HG03558 (cell line): ENCODE results near the gene RGL1.

Experiments
- ATAC-seq: cut with Tn5 transposase; IDR thresholded peaks from one replicate; pipeline ENCODE4 v1.9.1; 2021; ENCODE audit warnings: moderate number of reproducible peaks; ENCODE audit not compliant: unreplicated experiment; ENCODE audit errors: extremely low read depth

RGL1 gene

GRCh38 chr1:183910845-183911244 lies 105.9 kb downstream of the RGL1 start:
- ATAC-seq: no peak

- ATAC-seq: no peak
Measured at GRCh38 chr1:183911285-183911684, 106.4 kb downstream of the RGL1 start.

- no peak for ATAC-seq
Measured at GRCh38 chr1:183912265-183912886, 107.5 kb downstream of the RGL1 start.

GRCh38 chr1:183913567-183913993 lies 108.7 kb downstream of the RGL1 start:
- no peak for ATAC-seq

- no peak for ATAC-seq
Measured at GRCh38 chr1:183914276-183914675, 109.4 kb downstream of the RGL1 start.

GRCh38 chr1:183914891-183915290 lies 110.0 kb downstream of the RGL1 start:
- no peak for ATAC-seq

GRCh38 chr1:183915625-183916510 lies 110.9 kb downstream of the RGL1 start:
- no peak for ATAC-seq

GRCh38 chr1:183916574-183916973 lies 111.7 kb downstream of the RGL1 start:
- no peak for ATAC-seq

- no peak for ATAC-seq
Measured at GRCh38 chr1:183918589-183918988, 113.7 kb downstream of the RGL1 start.

GRCh38 chr1:183920651-183921050 lies 115.7 kb downstream of the RGL1 start:
- no peak for ATAC-seq

GRCh38 chr1:183922197-183922596 lies 117.3 kb downstream of the RGL1 start:
- no peak for ATAC-seq

- no peak for ATAC-seq
Measured at GRCh38 chr1:183925947-183926346, 121.0 kb downstream of the RGL1 start.

- no peak for ATAC-seq
Measured at GRCh38 chr1:183926983-183927382, 122.1 kb downstream of the RGL1 start.

GRCh38 chr1:183931646-183932271 lies 126.8 kb downstream of the RGL1 start:
- no peak for ATAC-seq

- ATAC-seq: no peak
Measured at GRCh38 chr1:183932412-183932811, 127.5 kb downstream of the RGL1 start.

GRCh38 chr1:183933528-183934179 lies 128.7 kb downstream of the RGL1 start:
- ATAC-seq: no peak

- no peak for ATAC-seq
Measured at GRCh38 chr1:183934314-183934713, 129.4 kb downstream of the RGL1 start.

GRCh38 chr1:183936009-183936408 lies 131.1 kb downstream of the RGL1 start:
- ATAC-seq: no peak

- no peak for ATAC-seq
Measured at GRCh38 chr1:183936791-183937190, 131.9 kb downstream of the RGL1 start.

GRCh38 chr1:183937611-183938010 lies 132.7 kb downstream of the RGL1 start:
- ATAC-seq: no peak

- ATAC-seq: no peak
Measured at GRCh38 chr1:183941001-183941400, 136.1 kb downstream of the RGL1 start.
